Ovary (tissue), 3 donors: ENCODE measurements around the gene NTRK2.

ENCODE experiments used
- CTCF ChIP-seq, 3 donors: fragments of 450-650 bp in 2 of 3; fragments of 200-600 bp in 1 of 3; IDR thresholded peaks; one replicate each; pipeline versions ENCODE4 v1.5.1 to v1.8.0; 2016 to 2022; ENCODE audit warnings: antibody characterized with exemption in 3 of 3, mild to moderate bottlenecking in 1 of 3
- POLR2A ChIP-seq: fragments of 450-650 bp; IDR thresholded peaks from one replicate; pipeline ENCODE4 v1.6.1; 2017; ENCODE audit warnings: antibody characterized with exemption, mild to moderate bottlenecking, moderate library complexity
- donor health status: DM: no; HTN: no; CAD: no.

GRCh38 chr9:84669013-84669287 lies 579 bp upstream of the NTRK2 start:
- TF ChIP-seq CTCF (IDR thresholded peaks at IDR 0.05) (no peak), POLR2A (no peak)
